Gastrocnemius medialis (tissue), 4 donors: Measurements from ENCODE around the gene CD63. TPM values are rescaled to one million over a fixed set of nuclear protein-coding genes. Genes with fewer than 3 reads are reported as not detected.
"Not testable (repeated sequence)": the region's sequence is repeated elsewhere in the genome, so short reads cannot be mapped to it uniquely, and the experiment has no call there.

Experiments used
- ATAC-seq, 2 donors: fragments of 150-250 bp; one replicate each; pipeline ENCODE4 v1.9.1; 2016
- DNase-seq, 2 donors: peaks; one replicate each; pipeline ENCODE4 v3.0.0-alpha.2; 2019
- H3K27ac ChIP-seq, 4 donors: fragments of 200-600 bp; sonication (generic); 1 replicate in 1 of 4; 2 replicates in 3 of 4; pipeline ENCODE4 v1.5.1; 2016 to 2018; ENCODE audit warnings: mild to moderate bottlenecking in 2 of 4, moderate library complexity in 1 of 4
- H3K27me3 ChIP-seq, 3 donors: fragments of 200-600 bp; sonication (generic) in 2 of 3; 1 replicate in 1 of 3; 2 replicates in 2 of 3; pipeline versions ENCODE4 v1.5.1 to v1.6.0; 2016 to 2019; ENCODE audit warnings: mild to moderate bottlenecking in 1 of 3, moderate library complexity in 1 of 3
- H3K36me3 ChIP-seq, 2 donors: fragments of 200-600 bp; sonication (generic) in 1 of 2; one replicate each; pipeline ENCODE4 v1.5.1; 2017 to 2018
- H3K4me1 ChIP-seq, 2 donors: fragments of 200-600 bp; sonication (generic) in 1 of 2; one replicate each; pipeline ENCODE4 v1.5.1; 2016 to 2017; ENCODE audit warnings: mild to moderate bottlenecking in 2 of 2
- H3K4me3 ChIP-seq, 4 donors: fragments of 200-600 bp; sonication (generic) in 3 of 4; 1 replicate in 1 of 4; 2 replicates in 3 of 4; pipeline ENCODE4 v1.5.1; 2016 to 2019; ENCODE audit warnings: mild to moderate bottlenecking in 2 of 4
- H3K9me3 ChIP-seq, 3 donors: fragments of 200-600 bp; sonication (generic) in 2 of 3; 1 replicate in 1 of 3; 2 replicates in 2 of 3; pipeline ENCODE4 v1.5.1; 2016 to 2019
- POLR2A ChIP-seq, 2 donors: fragments of 450-650 bp; IDR thresholded peaks; one replicate each; pipeline ENCODE4 v1.6.1; 2017; ENCODE audit warnings: antibody characterized with exemption in 2 of 2, mild to moderate bottlenecking in 2 of 2, moderate library complexity in 2 of 2
- in situ Hi-C, 4 donors: fragments of 200-750 bp; cut with MboI; loops; one replicate each; pipeline versions ENCODE4 v1.15.0 to v1.8.0; 2017; ENCODE audit warnings: low sequenced_read_pairs in 4 of 4
- intact Hi-C: fragments of 100-400 bp; cut with DNase I; formaldehyde crosslinking; loops from one replicate; pipeline ENCODE4 v1.15.1; 2023; ENCODE audit warnings: low total_unique reads
- total RNA-seq, 4 donors: library from RNA; depleted of rRNA; stranded (reverse); fragments of >200 nt; gene quantifications; one replicate each; pipeline versions ENCODE4 v1.1.0 to v1.2.3, GENCODE V29; 2016
- TF ChIP-seq, protein P1 (sequence below), 5 experiments: fragments of 450-650 bp in 3 of 5; fragments of 200-600 bp in 2 of 5; sonication (generic) in 2 of 5; IDR thresholded peaks in 4 of 5; conservative IDR thresholded peaks in 1 of 5; 1 replicate in 4 of 5; 2 replicates in 1 of 5; pipeline ENCODE4 v1.5.1; 2016 to 2019; ENCODE audit warnings: antibody characterized with exemption in 5 of 5, mild to moderate bottlenecking in 3 of 5, moderate library complexity in 3 of 5

The CD63 gene
- total RNA-seq, 4 donors from 2014 or later = 423 to 1,107 (median 634) TPM

DNA sequence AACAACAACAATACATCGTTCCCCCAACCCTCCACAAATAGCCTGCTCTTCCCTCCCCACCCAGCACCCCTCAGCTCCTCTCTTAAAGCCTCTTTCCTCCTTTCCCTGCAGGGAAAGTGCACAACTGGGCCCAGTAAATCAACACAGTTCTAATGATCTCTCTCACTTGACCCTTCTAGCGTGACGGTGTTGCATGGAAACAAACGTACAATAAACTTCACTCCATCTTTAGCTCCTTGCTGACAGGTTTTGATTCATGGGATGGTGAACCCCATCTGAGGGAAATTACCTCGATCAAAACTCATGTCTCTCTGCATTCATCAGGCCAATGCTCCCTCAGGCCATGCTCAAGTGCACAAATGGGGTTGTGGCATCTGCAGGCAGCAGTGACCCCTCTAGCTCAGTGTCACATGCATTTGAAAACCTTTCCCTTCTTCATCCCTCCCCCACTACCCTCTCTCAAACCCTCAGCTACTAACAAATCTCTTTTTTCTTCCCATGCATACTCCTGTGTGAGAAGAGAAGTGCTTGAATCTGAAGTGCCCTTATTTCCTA, 37.0 kb upstream of the CD63 start:
- DNase-seq = no peak
- Histone ChIP-seq H3K9me3 (no peaks in the 10 kb centered on the region), H3K4me1 (no peaks in the 10 kb centered on the region), H3K27me3 (no peaks in the 10 kb centered on the region), H3K4me3 (no peak overlapping the region), H3K27ac (no peak overlapping the region), H3K36me3 (peaks cover 0 to 6% of the 10 kb centered on the region in 2 donors)
- no peak for TF ChIP-seq POLR2A (IDR thresholded peaks at IDR 0.05)
- TF ChIP-seq, protein P1, sequence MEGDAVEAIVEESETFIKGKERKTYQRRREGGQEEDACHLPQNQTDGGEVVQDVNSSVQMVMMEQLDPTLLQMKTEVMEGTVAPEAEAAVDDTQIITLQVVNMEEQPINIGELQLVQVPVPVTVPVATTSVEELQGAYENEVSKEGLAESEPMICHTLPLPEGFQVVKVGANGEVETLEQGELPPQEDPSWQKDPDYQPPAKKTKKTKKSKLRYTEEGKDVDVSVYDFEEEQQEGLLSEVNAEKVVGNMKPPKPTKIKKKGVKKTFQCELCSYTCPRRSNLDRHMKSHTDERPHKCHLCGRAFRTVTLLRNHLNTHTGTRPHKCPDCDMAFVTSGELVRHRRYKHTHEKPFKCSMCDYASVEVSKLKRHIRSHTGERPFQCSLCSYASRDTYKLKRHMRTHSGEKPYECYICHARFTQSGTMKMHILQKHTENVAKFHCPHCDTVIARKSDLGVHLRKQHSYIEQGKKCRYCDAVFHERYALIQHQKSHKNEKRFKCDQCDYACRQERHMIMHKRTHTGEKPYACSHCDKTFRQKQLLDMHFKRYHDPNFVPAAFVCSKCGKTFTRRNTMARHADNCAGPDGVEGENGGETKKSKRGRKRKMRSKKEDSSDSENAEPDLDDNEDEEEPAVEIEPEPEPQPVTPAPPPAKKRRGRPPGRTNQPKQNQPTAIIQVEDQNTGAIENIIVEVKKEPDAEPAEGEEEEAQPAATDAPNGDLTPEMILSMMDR (IDR thresholded peaks at IDR 0.05 in 4 of 5, conservative IDR thresholded peaks at IDR 0.05 in 1 of 5) = no peak
- in situ Hi-C loops (no loop called here), intact Hi-C loops (no loop called here)
- ATAC-seq = no peak

GRCh38 chr12:55762646-55763045, 33.8 kb upstream of the CD63 start:
- DNase-seq (no peak), ATAC-seq (no peak)
- no peaks in the 10 kb centered on the region for H3K4me1 ChIP-seq
- no peaks in the 10 kb centered on the region for H3K27me3 ChIP-seq
- no peaks in the 10 kb centered on the region for H3K9me3 ChIP-seq
- in situ Hi-C loops (no loop called here), intact Hi-C loops (no loop called here)
- H3K36me3 ChIP-seq = peaks cover 0 to 34% of the 10 kb centered on the region in 2 donors
- TF ChIP-seq, protein P1 (IDR thresholded peaks at IDR 0.05 in 4 of 5, conservative IDR thresholded peaks at IDR 0.05 in 1 of 5) = no peak
- TF ChIP-seq POLR2A (IDR thresholded peaks at IDR 0.05) = no peak
- no peak overlapping the region for H3K27ac ChIP-seq
- H3K4me3 ChIP-seq = no peak overlapping the region

DNA sequence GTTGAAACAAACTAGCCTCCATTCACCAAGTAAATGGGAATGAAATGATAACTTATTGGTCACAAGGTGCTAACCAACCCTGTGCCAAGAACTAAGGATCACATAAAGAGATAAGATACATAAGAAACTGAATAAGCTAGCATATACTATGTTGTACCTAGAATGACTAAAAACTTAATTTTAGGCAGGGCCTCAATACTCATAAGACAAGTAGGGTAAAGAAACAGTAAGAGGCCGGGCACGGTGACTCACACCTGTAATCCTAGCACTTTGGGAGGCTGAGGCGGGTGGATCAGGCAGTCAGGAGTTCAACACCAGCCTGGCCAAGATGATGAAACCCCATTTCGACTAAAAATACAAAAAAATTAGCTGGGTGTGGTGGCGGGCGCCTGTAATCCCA, 31.9 kb upstream of the CD63 start:
- DNase-seq (no peak), ATAC-seq (no peak)
- H3K27ac ChIP-seq = no peak overlapping the region
- no peak overlapping the region for H3K4me3 ChIP-seq
- H3K27me3 ChIP-seq = no peaks in the 10 kb centered on the region
- peaks cover 2 to 48% of the 10 kb centered on the region in 2 donors for H3K36me3 ChIP-seq
- intact Hi-C loops (no loop called here), in situ Hi-C loops (no loop called here)
- TF ChIP-seq, protein P1 (IDR thresholded peaks at IDR 0.05 in 4 of 5, conservative IDR thresholded peaks at IDR 0.05 in 1 of 5) = no peak
- no peak for TF ChIP-seq POLR2A (IDR thresholded peaks at IDR 0.05)
- H3K9me3 ChIP-seq = no peaks in the 10 kb centered on the region
- no peaks in the 10 kb centered on the region for H3K4me1 ChIP-seq

DNA sequence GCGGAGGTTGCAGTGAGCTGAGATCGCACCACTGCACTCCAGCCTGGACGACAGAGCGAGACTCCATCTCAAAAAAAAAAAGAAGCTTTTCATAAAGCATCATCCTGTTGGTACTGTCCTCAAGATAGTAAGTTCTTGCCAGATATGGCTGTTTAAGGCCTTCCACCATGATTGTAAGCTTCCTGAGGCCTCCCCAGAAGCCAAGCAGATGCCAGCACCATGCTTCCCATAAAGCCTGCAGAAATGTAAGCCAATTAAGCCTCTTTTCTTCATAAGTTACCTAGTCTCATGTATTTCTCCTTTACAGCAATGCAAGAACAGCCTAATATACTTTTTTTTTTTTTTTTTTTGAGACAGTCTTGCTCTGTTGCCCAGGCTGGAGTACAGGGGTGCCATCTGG, 29.8 kb upstream of the CD63 start:
- H3K4me3 ChIP-seq, DNase-seq, in situ Hi-C loops, H3K27me3 ChIP-seq, intact Hi-C loops, ATAC-seq, H3K4me1 ChIP-seq, H3K27ac ChIP-seq, H3K9me3 ChIP-seq: not testable (repeated sequence)
- peaks cover 2 to 57% of the 10 kb centered on the region in 2 donors for H3K36me3 ChIP-seq

- in situ Hi-C loops (no loop called here), intact Hi-C loops (no loop called here)
- DNase-seq (no peak), ATAC-seq (no peak)
- H3K36me3 ChIP-seq = peaks cover 2 to 64% of the 10 kb centered on the region in 2 donors
- H3K4me1 ChIP-seq = no peaks in the 10 kb centered on the region
- no peak for TF ChIP-seq POLR2A (IDR thresholded peaks at IDR 0.05)
- TF ChIP-seq, protein P1 (IDR thresholded peaks at IDR 0.05 in 4 of 5, conservative IDR thresholded peaks at IDR 0.05 in 1 of 5) = no peak
- H3K27me3 ChIP-seq = no peaks in the 10 kb centered on the region
- no peak overlapping the region for H3K4me3 ChIP-seq
- no peak overlapping the region for H3K27ac ChIP-seq
- H3K9me3 ChIP-seq = no peaks in the 10 kb centered on the region
These were observed 28.9 kb upstream of the CD63 start for GRCh38 chr12:55757701-55758100.
